ENCODE measurements around the gene OTOG.

GRCh38 chr11:17558025-17558780 lies 11.1 kb downstream of the OTOG start:
- TF ChIP-seq, protein P1, sequence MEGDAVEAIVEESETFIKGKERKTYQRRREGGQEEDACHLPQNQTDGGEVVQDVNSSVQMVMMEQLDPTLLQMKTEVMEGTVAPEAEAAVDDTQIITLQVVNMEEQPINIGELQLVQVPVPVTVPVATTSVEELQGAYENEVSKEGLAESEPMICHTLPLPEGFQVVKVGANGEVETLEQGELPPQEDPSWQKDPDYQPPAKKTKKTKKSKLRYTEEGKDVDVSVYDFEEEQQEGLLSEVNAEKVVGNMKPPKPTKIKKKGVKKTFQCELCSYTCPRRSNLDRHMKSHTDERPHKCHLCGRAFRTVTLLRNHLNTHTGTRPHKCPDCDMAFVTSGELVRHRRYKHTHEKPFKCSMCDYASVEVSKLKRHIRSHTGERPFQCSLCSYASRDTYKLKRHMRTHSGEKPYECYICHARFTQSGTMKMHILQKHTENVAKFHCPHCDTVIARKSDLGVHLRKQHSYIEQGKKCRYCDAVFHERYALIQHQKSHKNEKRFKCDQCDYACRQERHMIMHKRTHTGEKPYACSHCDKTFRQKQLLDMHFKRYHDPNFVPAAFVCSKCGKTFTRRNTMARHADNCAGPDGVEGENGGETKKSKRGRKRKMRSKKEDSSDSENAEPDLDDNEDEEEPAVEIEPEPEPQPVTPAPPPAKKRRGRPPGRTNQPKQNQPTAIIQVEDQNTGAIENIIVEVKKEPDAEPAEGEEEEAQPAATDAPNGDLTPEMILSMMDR (conservative IDR thresholded peaks at IDR 0.05) = no peak
- TF ChIP-seq EZH2 (IDR thresholded peaks at IDR 0.05; ENCODE audit: low read depth) = no peak
